Measurements from ENCODE around the gene PDE10A.

Gene PDE10A

GRCh38 chr6:165705941-165706340 is 42.9 kb upstream of the PDE10A start:
- Histone ChIP-seq H2AFZ (ENCODE audit: low read length) (no peak overlapping the region), H3K4me1 (ENCODE audit: insufficient read depth, low read length, severe bottlenecking) (no peaks in the 10 kb centered on the region), H3K4me2 (ENCODE audit: low read length) (no peak overlapping the region), H3K27ac (ENCODE audit: low read depth, low read length, poor library complexity, severe bottlenecking) (no peak overlapping the region), H3K9me3 (ENCODE audit: low read length) (no peaks in the 10 kb centered on the region), H3K27me3 (ENCODE audit: insufficient read depth, low read length) (0 out of 2 replicates have a peak, but pooled peaks cover 4% of the 10 kb centered on the region), H3K9me2 (ENCODE audit: low read depth, low read length) (no peaks in the 10 kb centered on the region), H4K20me1 (ENCODE audit: insufficient read depth, low read length) (no peaks in the 10 kb centered on the region), H3K9ac (ENCODE audit: low read length) (no peak overlapping the region), H3K36me3 (ENCODE audit: insufficient read depth, low read length) (no peaks in the 10 kb centered on the region), H3K4me3 (ENCODE audit: low read depth, low read length, poor library complexity, severe bottlenecking) (no peak overlapping the region), H3F3A (ENCODE audit: insufficient read depth, low read length) (no peaks in the 10 kb centered on the region), H3K79me2 (ENCODE audit: insufficient read depth, low read length) (no peaks in the 10 kb centered on the region)
- no peak for TF ChIP-seq CTCF (IDR thresholded peaks at IDR 0.05; ENCODE audit: low read length)
- TF ChIP-seq EZH2 (IDR thresholded peaks at IDR 0.05; ENCODE audit: borderline replicate concordance, low read length) = no peak

- Histone ChIP-seq H4K20me1 (ENCODE audit: insufficient read depth, low read length) (no peaks in the 10 kb centered on the region), H3K27ac (ENCODE audit: low read depth, low read length, poor library complexity, severe bottlenecking) (no peak overlapping the region), H3K4me2 (ENCODE audit: low read length) (no peak overlapping the region), H3K27me3 (ENCODE audit: insufficient read depth, low read length) (0 out of 2 replicates have a peak, but pooled peaks cover 4% of the 10 kb centered on the region), H3K4me3 (ENCODE audit: low read depth, low read length, poor library complexity, severe bottlenecking) (no peak overlapping the region), H3K9me3 (ENCODE audit: low read length) (no peaks in the 10 kb centered on the region), H3K79me2 (ENCODE audit: insufficient read depth, low read length) (no peaks in the 10 kb centered on the region), H3K4me1 (ENCODE audit: insufficient read depth, low read length, severe bottlenecking) (no peaks in the 10 kb centered on the region), H2AFZ (ENCODE audit: low read length) (no peak overlapping the region), H3K36me3 (ENCODE audit: insufficient read depth, low read length) (no peaks in the 10 kb centered on the region), H3K9ac (ENCODE audit: low read length) (no peak overlapping the region), H3K9me2 (ENCODE audit: low read depth, low read length) (no peaks in the 10 kb centered on the region), H3F3A (ENCODE audit: insufficient read depth, low read length) (no peaks in the 10 kb centered on the region)
- TF ChIP-seq EZH2 (IDR thresholded peaks at IDR 0.05; ENCODE audit: borderline replicate concordance, low read length) = no peak
- no peak for TF ChIP-seq CTCF (IDR thresholded peaks at IDR 0.05; ENCODE audit: low read length)
These were observed 41.2 kb upstream of the PDE10A start for GRCh38 chr6:165704045-165704748.

- Histone ChIP-seq H2AFZ (ENCODE audit: low read length) (no peak overlapping the region), H3K4me2 (ENCODE audit: low read length) (no peak overlapping the region), H3F3A (ENCODE audit: insufficient read depth, low read length) (no peaks in the 10 kb centered on the region), H3K27me3 (ENCODE audit: insufficient read depth, low read length) (0 out of 2 replicates have a peak, but pooled peaks cover 4% of the 10 kb centered on the region), H3K9me3 (ENCODE audit: low read length) (no peaks in the 10 kb centered on the region), H3K9ac (ENCODE audit: low read length) (no peak overlapping the region), H3K79me2 (ENCODE audit: insufficient read depth, low read length) (no peaks in the 10 kb centered on the region), H3K4me1 (ENCODE audit: insufficient read depth, low read length, severe bottlenecking) (no peaks in the 10 kb centered on the region), H3K27ac (ENCODE audit: low read depth, low read length, poor library complexity, severe bottlenecking) (no peak overlapping the region), H4K20me1 (ENCODE audit: insufficient read depth, low read length) (no peaks in the 10 kb centered on the region), H3K9me2 (ENCODE audit: low read depth, low read length) (no peaks in the 10 kb centered on the region), H3K4me3 (ENCODE audit: low read depth, low read length, poor library complexity, severe bottlenecking) (no peak overlapping the region), H3K36me3 (ENCODE audit: insufficient read depth, low read length) (no peaks in the 10 kb centered on the region)
- TF ChIP-seq EZH2 (IDR thresholded peaks at IDR 0.05; ENCODE audit: borderline replicate concordance, low read length) = no peak
- no peak for TF ChIP-seq CTCF (IDR thresholded peaks at IDR 0.05; ENCODE audit: low read length)
These were observed 39.6 kb upstream of the PDE10A start for GRCh38 chr6:165702669-165703068.

All from OCI-LY1 (cell line).